Pulmonary artery endothelial cell (primary cell): Measurements from ENCODE around the gene GPR3. TPM values are rescaled to one million over a fixed set of nuclear protein-coding genes. Genes with fewer than 3 reads are reported as not detected.
A peak's percentile ranks its signal among the peaks of the same experiment; 100 is the strongest.

ENCODE experiments used
- DNase-seq: peaks from one replicate; pipeline ENCODE4 v3.0.0-alpha.2; 2011; ENCODE audit warnings: low read depth, low spot score
- total RNA-seq: library from RNA; depleted of rRNA; stranded (reverse); fragments of >200 nt; gene quantifications from 2 replicates; pipeline ENCODE4 v1.2.3, GENCODE V29; 2014

The GPR3 gene, protein sequence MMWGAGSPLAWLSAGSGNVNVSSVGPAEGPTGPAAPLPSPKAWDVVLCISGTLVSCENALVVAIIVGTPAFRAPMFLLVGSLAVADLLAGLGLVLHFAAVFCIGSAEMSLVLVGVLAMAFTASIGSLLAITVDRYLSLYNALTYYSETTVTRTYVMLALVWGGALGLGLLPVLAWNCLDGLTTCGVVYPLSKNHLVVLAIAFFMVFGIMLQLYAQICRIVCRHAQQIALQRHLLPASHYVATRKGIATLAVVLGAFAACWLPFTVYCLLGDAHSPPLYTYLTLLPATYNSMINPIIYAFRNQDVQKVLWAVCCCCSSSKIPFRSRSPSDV
- total RNA-seq = 0.49 and 0.86 TPM in 2 replicates

DNA sequence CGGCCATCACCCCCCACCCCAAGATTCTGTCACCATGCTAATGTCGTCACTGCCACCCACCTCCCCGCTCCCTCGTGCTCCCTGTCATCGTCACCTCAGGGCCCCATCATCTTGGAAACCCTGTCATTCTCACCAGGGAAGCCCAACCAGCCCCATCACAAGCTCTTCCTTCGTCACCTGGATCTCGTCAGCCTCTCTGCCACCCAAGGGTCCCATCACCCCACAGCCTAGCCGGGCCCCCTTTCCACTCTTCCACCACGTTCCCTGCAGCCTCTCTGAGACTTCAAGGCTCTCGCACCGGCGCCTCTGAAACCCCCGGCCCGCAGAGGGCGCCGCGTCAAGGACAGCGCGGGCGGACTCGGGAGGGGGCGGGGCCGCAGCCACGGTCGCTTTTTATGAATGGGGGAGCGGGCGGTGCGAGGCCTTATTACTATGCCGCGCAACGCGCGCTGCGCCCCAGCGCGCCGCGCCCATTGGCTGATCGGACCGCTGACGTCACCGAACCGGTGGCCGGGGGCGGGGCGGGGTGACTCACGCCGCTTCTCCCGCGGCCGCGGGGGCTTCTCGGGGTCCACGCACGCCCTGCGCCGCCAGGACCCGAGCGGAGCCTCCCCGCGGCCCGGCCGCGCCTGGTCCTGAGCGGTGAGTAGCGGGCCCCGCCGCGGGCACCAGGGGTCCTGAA, at the start of gene GPR3:
Gene GPR3 (plus strand): TSS at position 527 of the 682 bp plus-strand sequence. CDS start 1,177 bp downstream, outside the sequence.
- DNase-seq = peak; percentile 56

DNA sequence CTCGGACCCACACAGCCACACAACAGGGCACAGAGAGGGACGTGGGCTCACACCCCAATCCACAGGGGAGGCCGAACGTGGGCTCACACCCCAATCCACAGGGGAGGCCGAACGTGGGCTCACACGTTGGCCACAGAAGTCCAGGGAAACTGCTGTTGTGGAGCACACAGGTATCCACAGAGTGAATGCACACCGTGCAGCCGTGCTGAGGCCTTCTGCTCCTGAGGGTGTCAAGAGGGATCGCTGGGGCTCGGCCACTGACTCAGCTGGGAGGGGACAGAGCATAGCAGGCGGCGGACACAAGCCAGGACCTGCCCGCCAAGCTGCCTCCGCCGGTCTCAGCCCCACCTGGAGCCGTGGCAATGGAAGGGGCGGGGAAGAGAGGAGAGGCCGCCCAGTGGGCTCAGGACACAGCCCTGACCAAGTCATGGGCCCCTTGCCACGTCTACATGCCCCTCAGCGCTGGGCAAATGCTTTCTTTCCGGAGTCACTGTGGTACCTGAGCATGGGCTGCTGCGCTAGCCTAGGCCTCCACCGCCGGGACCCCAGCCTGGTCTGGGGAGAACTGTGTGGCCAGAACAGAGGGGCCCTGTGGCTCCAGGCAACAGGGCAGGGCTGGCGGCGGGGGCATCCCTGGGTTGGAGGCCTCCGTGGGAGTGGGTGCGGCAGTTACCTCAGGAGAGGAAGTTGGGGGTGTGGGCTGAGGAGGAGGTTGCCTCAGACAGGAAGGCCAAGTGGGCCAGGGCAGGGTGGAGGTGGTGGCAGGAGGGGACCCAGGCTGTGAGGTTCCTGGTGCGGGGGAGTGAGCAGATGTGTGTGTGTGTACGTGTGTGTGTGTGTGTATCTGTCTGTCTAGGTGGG, 49.4 kb upstream of the GPR3 start:
- DNase-seq = no peak

DNA sequence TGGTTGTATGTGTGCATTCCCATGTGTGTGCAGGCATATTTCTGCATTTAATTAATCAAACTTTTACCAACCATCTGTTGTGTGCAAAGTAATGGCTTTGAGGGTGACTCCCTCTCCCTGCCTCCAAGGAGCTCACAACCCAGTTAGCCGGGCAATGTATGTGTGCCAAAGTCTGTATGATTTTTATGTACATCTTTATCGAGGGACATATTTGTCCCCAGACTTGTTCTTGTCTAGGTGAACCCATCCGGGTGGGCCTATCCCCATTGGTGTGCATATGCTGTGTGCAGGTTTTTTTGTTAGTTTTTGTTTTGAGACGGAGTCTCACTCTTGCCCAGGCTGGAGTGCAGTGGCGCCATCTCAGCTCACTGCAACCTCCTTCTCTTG, 48.8 kb upstream of the GPR3 start:
- DNase-seq = no peak

DNA sequence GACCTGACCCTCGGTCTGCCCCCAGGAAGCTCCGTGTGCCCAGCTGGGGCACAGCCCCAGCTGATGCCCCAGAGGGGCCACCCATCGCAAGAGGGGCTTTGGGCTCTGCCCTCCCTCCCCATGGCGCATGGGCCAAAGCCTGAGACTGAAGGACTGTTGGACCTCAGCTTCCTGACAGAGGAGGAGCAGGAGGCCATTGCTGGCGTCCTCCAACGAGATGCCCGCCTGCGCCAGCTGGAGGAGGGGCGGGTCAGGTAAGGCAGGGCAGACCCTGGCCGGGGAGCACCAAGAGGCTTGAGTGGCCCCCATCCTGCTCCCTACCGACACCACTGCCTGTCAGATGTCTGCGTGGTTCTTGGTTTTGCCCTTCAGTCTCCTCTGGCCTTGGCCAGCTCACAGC, 47.1 kb upstream of the GPR3 start:
- DNase-seq = no peak

DNA sequence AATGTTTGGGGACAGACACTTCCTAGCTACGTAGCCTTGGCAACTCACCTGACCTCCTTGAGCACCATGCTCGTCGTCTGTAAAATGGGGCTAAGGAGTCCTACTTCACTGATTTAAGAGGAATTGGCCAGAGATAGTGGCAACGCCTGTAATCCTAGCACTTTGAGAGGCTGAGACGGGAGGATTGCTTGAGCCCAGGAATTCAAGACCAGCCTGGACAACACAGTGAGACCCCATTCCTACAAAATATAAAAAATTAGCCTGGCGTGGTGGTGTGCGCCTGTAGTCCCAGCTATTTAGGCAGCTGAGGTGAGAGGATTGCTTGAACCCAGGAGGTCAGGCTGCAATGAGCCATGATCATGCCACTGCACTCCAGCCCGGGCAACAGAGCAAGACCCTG, 46.1 kb upstream of the GPR3 start:
- no peak for DNase-seq

DNA sequence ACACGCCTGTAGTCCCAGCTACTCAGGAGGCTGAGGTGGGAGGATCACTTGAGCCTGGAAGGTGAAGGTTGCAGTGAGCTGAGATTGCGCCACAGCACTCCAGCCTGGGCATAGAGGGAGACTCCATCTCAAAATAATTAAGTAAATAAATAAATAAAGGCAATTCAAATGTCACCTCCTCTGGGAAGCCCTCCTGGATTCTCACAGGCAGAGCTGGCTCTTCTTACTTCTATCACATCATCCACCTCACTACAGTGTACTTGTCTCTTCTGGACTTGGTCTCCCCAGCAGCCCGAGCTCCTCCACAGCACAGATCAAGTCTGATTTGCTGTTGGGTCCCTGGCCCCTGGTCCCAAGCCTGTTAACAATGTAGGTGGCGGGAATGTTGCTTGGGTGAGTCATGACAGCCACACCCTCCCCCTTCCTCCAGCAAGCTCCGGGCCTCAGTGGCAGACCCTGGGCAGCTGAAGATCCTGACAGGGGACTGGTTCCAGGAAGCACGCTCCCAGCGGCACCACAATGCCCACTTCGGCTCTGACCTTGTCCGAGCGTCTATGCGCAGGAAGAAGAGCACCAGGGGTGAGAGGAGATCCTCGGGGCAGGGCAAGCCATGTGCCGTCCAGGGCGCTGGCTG, 45.3 kb upstream of the GPR3 start:
- DNase-seq = no peak

DNA sequence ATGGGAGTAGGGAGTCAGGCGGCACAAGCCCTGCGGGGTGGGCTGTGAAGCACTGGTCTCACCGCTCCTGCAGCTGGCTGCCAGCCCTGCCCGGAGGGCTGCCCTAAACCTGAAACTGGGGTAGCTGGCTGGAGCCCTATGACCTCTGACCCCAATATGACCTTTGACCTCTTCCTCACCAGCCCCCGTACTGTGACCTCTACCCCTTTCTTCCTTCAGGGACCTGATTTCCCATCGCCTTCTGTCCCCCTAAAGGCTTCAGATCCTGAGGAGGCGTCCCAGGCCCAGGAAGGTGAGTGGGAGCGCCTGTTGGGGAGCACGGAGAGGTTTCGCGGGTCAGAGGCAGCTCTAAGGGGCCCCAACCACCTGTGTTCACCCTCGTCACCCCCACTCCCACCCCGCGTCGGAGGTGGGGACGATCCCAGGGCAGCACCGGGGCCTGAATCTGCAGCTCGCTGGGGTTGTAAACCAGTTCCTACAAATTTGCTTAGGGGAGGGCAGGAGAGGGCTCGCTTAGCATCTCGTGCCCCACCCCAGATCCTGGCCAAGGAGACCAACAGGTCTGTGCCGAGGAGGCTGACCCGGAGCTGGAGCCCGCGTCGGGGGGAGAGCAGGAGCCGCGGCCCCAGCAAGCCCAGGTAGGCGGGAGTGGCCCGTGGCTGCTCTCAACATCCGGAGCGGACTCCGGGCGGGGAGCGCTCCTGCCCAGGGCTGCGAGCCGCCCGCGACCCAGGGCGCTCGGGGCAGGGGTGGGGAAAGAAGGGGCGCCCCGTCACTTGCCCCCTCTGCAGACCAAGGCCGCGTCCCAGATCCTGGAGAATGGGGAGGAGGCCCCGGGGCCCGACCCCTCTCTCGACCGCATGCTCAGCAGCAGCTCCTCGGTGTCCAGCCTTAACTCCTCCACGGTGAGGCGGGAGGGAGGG, 43.3 kb upstream of the GPR3 start:
- no peak for DNase-seq

DNA sequence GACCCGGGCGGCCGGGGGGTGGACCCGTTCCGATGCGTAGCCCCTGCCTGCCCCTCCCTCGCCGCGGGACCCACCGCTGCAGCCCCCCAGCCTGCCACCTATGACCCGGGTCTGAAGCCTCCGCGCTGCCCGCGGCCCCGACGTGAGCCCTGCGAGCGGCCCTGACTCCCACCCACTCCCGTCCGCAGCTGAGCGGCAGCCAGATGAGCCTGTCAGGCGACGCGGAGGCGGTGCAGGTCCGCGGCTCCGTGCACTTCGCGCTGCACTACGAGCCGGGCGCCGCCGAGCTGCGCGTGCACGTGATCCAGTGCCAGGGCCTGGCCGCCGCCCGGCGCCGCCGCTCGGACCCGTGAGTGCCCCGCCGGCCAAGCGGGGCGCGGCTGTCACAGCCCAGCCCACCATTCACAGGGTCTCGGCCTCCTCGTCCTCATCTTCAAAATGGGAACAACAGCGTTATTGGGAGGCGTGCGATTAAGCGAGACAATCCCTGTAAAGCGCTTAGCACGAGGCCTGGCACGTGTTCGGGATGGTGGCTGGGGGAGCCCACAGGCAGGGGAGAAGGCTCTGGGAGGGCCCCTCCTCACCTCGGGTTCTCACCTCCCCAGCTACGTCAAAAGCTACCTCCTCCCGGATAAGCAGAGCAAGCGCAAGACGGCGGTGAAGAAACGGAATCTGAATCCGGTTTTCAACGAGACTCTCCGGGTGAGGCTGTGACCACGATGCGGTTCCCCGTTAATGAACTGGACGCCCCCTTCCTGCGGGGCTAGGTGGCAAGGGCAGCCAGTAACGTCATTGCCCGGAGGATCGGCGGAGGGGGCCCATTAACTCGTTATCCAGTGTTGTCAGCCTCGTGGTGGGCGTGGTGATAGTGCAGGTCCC, 42.4 kb upstream of the GPR3 start:
- no peak for DNase-seq

DNA sequence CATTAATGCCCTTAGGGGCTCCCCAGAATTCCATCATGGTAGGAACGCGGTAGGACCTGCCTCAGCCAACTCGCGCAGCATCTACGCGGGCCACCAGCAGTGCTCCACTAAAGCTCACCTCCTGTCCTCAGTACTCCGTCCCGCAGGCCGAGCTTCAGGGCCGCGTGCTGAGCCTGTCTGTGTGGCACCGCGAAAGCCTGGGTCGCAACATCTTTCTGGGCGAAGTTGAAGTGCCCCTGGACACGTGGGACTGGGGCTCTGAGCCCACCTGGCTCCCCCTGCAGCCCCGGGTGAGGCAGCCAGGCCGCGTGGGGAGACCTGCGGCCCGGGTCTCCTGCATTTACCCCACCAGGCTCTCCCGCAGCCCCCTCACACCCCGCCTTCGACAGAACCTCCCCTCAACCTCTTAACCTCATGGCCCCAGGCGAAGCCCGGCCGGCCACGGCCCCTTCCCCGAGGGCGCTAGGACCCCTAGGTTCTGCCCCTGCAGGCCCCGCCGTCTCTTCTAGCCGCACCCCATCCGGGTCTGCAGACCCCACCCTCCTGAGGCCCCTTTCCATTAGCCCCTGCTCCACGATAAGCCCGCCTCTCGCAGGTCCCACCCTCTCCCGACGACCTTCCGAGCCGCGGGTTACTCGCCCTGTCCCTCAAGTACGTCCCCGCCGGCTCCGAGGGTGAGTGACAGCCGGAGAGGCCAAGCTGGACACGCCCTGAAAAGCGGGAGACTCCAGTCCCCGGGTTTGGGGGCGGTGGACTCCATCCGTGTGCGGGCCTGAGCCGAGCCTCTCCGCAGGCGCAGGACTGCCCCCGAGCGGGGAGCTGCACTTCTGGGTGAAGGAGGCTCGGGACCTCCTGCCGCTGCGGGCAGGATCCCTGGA, 41.5 kb upstream of the GPR3 start:
- no peak for DNase-seq

DNA sequence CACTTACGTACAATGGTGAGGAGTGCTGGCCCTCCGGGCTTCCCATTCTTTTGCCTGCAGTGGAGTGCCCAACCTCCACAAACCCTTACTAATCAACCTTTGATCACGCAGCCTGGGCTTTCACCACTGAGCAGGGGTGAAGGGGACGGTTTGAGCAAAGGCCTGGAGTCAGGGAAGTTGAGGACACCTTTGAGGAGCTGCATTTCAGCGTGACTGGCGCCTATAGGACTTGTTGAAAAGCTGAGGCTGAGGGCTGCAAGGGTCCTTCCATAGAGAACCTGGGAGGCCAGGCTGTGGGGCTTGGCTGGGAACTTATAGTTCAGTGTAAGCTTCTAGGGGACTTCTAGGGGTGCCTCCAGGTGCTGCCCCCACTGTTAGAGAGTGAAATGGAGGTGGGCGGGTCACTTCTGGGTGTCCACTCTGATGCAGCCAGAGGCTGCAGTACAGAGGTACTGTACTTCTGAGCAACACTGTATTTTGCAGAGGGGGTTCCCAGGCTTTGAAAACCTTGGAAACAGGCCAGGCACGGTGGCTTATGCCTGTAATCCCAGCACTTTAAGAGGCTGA, 40.8 kb upstream of the GPR3 start:
- DNase-seq = no peak

DNA sequence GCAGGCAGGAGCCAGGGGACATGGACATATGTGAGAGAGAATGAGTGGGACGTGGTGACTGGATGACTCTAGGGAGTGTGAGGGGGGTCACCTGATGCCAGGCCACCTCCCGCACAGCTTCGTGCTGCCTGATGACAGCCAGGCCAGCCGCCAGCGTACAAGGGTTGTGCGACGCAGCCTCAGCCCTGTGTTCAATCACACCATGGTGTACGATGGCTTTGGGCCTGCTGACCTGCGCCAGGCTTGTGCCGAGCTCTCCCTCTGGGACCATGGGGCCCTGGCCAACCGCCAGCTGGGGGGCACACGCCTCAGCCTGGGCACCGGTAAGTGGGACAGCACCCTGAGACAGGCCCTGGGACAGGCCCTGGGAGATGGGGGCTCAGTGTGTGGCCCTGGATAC, 39.3 kb upstream of the GPR3 start:
- no peak for DNase-seq

DNA sequence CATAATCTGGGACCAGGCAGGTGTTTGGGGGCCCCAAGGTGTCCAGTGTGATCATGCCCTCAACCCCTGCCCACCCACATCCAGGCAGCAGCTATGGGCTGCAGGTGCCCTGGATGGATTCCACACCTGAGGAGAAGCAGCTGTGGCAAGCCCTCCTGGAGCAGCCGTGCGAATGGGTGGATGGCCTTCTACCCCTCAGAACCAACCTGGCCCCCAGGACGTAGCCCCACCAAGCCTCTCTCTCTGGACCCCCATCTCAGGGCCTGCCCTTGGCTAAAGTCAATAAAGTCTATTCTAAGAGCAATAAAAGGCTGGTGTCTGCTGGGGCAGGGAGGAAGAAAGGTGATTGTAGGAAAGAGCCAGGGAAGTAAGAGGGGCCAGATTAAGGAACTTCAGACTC, 38.8 kb upstream of the GPR3 start:
- no peak for DNase-seq

DNA sequence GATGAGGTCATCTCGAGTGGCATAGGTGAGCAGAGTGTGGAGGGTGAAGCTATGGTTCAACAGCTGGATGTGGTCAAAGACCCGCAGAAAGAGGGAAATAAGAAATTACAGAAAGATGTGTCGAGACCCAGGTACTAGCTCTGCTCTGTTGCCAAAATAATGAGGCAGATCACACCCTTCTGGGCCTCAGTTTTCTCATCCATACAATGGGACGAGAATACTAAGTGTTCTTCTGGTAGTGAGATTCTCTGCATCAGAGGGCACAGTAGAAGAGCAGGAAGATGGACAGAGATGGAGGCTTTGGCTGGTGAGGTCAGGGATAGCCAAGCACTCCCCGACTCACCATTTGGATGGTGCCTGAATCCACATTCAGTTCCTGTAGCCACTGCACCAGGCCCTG, 36.7 kb upstream of the GPR3 start:
- DNase-seq = no peak

DNA sequence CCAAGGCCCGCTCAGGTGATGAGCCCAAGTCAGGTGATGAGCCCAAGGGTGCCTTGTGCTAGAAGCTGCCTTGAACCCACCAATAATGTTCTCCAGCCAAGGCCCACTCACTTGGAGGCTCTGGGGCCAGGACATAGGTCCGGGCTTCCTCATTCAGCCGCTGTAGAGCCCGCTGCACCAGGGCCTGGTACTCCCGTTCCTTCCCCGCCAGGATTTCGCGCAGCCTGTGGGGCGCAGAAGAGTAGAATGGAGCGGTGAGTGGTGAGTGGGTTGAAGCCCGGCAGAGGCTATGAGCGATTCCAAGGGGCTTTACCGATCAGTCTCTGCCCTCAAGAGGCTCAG, 36.2 kb upstream of the GPR3 start:
- DNase-seq = no peak

DNA sequence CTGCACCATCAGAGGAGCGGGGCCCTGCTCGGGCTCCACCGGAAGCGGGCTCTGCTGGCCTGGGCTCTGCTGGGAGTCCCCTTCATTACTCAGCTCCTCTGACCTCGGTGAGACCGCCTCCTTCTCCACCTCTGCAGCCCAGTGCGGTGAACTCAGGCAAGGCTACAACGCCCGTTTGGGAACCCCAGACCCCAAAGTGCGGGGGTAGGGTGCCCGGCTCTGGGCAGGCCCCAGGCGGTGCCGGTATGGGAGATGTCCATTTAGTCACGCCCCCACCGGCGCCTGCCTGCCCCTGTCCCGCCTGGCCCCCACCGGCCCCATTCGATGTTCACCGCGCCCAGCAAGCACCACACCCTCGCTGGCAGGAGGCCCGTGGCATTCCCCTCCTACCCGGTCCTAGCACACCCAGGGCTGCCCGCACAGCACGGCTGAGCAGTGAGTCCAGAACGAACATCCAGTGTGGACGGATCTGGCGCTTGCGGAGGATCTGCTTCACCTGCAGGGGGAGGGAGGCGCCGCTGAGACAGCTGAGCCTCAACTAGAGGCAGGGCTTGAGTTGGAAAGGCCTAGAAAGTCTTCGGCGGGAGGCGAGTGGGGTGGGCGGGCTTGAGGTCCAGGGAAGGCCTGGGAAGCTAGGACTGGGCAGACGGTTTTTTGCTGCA, 35.7 kb upstream of the GPR3 start:
- no peak for DNase-seq

DNA sequence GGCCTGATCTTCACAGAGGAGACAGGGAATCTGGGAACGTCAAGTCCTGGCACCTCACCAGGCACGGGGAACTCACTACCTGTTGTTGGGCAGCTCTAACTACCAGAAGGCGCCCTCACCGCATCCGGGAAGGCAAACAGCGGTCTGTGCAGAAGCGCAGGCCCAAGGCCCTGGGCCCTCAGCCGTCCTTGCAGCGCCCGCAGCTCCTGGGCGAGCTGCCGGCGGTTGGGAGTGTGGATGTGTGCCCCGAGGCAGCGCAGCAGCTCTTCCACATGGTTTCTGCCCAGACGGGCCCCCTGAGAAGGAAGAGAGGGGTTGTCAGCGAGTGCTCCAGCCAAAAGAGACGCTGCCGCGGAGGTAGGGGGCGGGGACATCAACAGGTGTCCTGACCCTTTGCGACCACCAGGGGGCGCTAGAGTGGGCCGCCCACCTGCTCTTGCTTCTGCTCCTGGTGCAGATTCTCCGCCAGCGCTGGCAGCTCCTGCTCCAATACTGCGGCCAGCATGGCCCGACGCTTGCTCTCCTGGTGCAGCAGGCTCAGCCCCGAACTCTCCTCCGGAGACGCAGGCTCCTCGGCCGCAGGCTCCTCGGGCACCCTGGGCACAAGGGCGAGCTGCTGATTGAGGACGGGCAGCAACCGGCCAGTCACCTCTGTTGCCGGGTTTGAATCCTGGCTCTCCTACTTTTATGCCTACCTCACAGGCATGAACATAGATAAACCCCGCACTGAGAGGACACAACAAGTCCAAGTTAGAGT, 35.0 kb upstream of the GPR3 start:
- no peak for DNase-seq
